Fibroblast of skin of left biceps (primary cell): ENCODE measurements around the gene FGFR3.

Experiments used
- DNase-seq, 2 experiments: peaks; one replicate each; pipeline ENCODE4 v3.0.0-alpha.2; 2013; ENCODE audit warnings: low read depth in 2 of 2

FGFR3 gene

GRCh38 chr4:1770245-1770644 is 22.8 kb upstream of the FGFR3 start:
- no peak for DNase-seq

- no peak for DNase-seq
Measured at GRCh38 chr4:1770791-1771231, 22.3 kb upstream of the FGFR3 start.

- no peak for DNase-seq
Measured at GRCh38 chr4:1771555-1772305, 21.4 kb upstream of the FGFR3 start.

DNA sequence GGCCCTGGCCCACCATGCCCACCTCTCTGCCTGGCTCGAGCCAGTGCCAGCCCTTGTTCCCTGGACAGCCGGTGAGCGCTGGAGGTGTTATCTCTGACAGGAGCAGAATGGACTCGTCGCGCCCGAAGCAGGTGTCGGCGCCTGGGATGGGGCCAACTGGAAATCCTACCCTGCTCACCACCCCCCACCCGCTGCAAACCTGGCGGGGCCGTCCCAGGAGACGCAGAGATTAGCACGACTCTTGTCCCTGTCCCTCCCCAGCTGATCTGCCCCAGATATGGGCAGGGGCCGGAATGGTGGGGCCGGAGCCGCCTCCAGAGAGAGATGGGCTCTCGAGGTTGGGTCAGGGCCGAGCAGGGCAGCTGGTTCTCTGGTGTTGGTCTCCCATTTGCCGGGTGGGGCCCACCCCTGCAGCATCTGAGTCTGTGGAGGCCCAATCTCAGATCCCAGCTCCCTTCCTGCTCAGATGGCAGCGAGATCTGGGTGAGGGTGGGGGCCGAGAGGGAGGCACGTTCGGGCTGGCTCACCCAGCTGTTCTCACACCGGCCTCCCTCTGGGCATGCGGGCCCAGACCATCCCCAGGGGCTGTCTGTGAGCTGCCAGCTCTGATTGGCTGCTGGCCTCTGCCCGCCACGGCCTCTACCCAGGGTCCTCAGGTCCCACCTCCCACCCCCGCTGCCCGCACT is 20.1 kb upstream of the FGFR3 start:
- no peak for DNase-seq

GRCh38 chr4:1773754-1774153 is 19.3 kb upstream of the FGFR3 start:
- no peak for DNase-seq

- no peak for DNase-seq
Measured at GRCh38 chr4:1775731-1776500, 17.2 kb upstream of the FGFR3 start.

DNA sequence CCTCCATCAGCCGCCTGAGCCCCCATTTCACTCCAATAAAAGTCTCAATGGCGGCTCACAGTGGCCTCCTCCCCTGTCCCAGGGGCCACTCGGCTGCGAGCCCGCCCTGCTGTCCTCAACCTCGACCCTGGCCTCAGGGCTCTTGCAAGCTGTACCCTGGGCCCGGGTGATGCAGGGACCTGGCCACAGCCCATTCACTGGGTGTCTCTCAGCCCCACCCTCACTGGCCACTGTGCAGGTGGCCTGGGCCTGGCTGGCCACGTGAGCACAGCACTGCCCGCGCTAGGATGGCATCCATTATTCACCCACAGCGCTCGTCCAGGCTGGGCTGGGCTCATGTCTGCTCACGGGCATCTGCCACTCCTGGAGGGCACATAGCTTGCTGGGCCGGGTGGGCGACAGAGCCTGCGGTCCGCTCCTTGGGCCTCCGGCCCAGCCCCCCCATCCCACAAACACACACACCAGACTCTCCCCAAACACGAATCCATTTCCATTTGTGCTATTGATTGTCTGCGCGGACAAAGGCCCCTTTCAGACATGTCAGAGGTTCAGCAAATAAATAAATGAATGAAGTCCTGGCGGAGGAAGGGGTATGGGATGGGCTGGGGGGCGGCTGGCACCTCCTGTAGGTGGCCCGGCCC is 16.5 kb upstream of the FGFR3 start:
- DNase-seq, result no peak

- no peak for DNase-seq
Measured at GRCh38 chr4:1777822-1778641, 15.1 kb upstream of the FGFR3 start.

DNA sequence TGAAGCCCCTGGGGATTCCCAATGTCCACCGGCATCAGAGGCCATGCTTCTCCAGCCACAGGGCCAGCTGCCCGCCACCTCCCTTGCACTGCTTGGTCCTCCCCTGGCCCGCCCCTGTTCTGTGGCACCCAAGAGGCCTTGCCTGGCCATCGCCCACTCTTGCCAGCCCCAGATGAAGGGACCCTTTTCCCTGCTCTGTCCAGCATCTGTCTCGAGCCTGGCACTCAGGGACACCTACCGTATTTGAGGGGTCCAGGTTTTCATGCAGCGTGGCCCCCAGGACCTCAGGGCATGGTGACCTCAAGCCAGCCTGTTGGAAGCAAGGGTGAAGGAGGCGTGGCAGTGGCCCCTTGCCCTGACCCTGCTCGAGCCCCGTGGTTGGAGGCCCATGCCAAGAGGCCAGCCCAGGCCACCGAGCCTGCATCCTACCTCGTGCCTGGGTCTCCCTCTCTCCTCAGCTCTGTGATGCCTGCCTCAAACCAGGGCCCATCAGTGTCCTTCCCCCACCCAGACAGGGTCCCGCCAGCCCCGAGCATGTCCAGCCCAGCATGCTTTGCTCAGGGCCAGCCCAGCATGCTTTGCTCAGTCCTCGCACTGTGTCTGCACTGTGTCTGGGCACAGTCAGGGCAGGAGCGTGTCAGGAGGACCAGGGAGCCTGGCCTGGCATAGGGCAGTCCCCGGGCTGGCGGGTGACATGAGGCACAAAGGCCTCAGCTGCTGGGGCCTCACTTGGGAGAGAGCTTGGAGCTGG is 14.3 kb upstream of the FGFR3 start:
- DNase-seq, result no peak

GRCh38 chr4:1779588-1780382 is 13.3 kb upstream of the FGFR3 start:
- DNase-seq, result no peak

DNA sequence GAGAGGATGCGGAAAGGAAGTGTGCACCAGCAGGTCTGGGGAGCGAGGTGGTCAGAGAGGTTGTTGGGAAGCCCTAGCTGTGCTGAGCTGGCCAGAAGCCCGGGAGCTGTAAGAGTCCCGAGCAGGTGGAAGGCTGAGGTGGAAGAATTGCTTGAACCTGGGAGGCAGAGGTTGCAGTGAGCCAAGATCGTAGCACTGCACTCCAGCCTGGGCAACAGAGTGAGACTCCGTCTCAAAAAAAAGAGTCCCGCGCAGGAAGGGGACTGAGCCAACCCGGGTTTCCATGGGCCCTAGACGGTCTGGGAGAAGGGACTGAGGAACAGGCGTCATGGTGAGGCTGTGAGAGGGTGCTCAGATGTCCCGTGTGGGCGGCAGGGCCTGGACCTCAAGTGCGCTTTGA is 12.7 kb upstream of the FGFR3 start:
- no peak for DNase-seq

- DNase-seq, result no peak
Measured at GRCh38 chr4:1783015-1783414, 10.1 kb upstream of the FGFR3 start.

- no peak for DNase-seq
Measured at GRCh38 chr4:1783970-1784369, 9.1 kb upstream of the FGFR3 start.

- no peak for DNase-seq
Measured at GRCh38 chr4:1784395-1784788, 8.7 kb upstream of the FGFR3 start.

DNA sequence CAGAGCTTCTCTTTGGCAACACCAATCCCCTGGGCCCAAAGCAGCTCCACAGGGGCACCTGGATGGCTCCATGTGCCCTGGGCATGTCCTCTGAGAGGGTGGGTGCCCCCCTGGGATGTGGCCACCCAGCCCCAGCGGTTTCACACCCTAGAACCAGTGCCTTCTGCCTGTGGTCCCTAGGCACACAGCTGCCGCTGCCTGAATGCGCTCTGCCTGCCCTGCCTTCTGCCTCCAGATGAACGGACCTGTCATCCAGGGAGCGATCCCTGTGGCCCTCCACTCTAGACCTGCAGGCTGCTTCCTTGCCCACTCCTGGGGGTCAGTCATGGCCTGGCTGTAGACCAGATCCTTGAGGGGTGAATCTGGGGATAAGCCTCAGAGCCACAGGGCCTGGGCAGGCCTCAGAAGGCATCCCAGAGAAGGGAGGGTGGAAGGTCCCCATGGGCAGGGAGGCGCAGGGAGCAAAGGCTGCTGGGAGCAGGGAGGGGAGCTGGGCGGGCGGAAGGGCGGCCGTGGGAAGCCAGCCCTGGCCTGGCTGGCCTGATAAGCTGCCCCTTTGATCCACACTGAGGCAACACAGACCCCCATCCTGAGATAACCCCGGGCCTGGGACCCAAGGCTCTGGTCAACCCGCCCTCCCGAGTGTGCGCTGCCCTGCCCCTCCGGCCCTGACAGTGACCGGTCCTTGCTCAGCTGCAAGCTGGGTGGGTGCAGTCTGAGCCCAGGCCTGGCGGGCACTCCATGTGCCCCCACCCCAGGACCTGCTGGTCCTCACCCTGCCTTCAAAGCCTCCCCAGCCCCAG is 8.1 kb upstream of the FGFR3 start:
- no peak for DNase-seq

- DNase-seq, result no peak
Measured at GRCh38 chr4:1785592-1785991, 7.5 kb upstream of the FGFR3 start.

- DNase-seq, result no peak
Measured at GRCh38 chr4:1786544-1787362, 6.3 kb upstream of the FGFR3 start.
